H1 (cell line): Measurements from ENCODE around the gene UBASH3B. TPM values are rescaled to one million over a fixed set of nuclear protein-coding genes. Genes with fewer than 3 reads are reported as not detected.

Experiments
- CBX5 ChIP-seq: fragments of 300-800, 300-1000 bp; sonication (generic); IDR thresholded peaks from 2 replicates; pipeline ENCODE4 v1.7.1; 2016; ENCODE audit warnings: antibody characterized with exemption, low read length, low read depth
- CBX8 ChIP-seq: fragments of 300-800, 300-1000 bp; sonication (generic); IDR thresholded peaks from 2 replicates; pipeline ENCODE4 v1.7.1; 2016; ENCODE audit warnings: low read depth, low read length, borderline replicate concordance
- CHD7 ChIP-seq: fragments of 300-600 bp; sonication (generic); IDR thresholded peaks from 2 replicates; pipeline ENCODE4 v1.7.1; 2012; ENCODE audit warnings: low read length, moderate library complexity, mild to moderate bottlenecking, inconsistent platforms; ENCODE audit not compliant: insufficient replicate concordance
- GABPA ChIP-seq: IDR thresholded peaks from 2 replicates; pipeline ENCODE4 v1.6.1; 2011; ENCODE audit warnings: mild to moderate bottlenecking, low read length, moderate library complexity, borderline replicate concordance; ENCODE audit not compliant: insufficient read depth
- RXRA ChIP-seq: IDR thresholded peaks from 2 replicates; pipeline ENCODE4 v1.6.1; 2011; ENCODE audit warnings: low read depth, mild to moderate bottlenecking, low read length, moderate library complexity; ENCODE audit not compliant: insufficient read depth
- SAP30 ChIP-seq: fragments of 300-600 bp; sonication (generic); IDR thresholded peaks from 2 replicates; pipeline ENCODE4 v1.7.1; 2012; ENCODE audit warnings: low read length, moderate library complexity, mild to moderate bottlenecking, inconsistent platforms; ENCODE audit not compliant: insufficient read depth, insufficient replicate concordance
- TAF1 ChIP-seq: IDR thresholded peaks from 2 replicates; pipeline ENCODE4 v1.6.1; 2011; ENCODE audit warnings: mild to moderate bottlenecking, low read depth, low read length
- TBP ChIP-seq: IDR thresholded peaks from 2 replicates; pipeline ENCODE4 v1.6.1; 2011; ENCODE audit warnings: low read depth, low read length, improper control_type of control experiment
- ZNF274 ChIP-seq: IDR thresholded peaks from 2 replicates; pipeline ENCODE4 v1.7.0; 2012; ENCODE audit warnings: low read length, borderline replicate concordance; ENCODE audit errors: extremely low read depth
- polyA plus RNA-seq, 7 experiments: library from polyadenylated mRNA; depleted of rRNA in 3 of 7; stranded (reverse) in 5 of 7; unstranded in 2 of 7; fragments of >200 nt in 5 of 7; fragments of 200-250 nt in 2 of 7; gene quantifications; 1 replicate in 5 of 7; 2 replicates in 1 of 7; 4 replicates in 1 of 7; pipeline versions ENCODE4 v1.2.1 to v1.2.3, GENCODE V29; 2011 to 2013; ENCODE audit warnings: missing spikeins in 2 of 7, mixed read lengths in 2 of 7
- total RNA-seq: library from RNA; stranded (reverse); fragmentation: NEBNext Ultra II Directional; extraction: Animal tissue kit (Norgen Biotek cat#: 25700); gene quantifications from 2 replicates; pipeline ENCODE4 v1.2.1, GENCODE V29; 2021

UBASH3B gene
- total and polyA plus RNA-seq, 2 of the 8 experiments (the other 6 are each of a cell fraction or from before 2014, with no cell fraction given): 7.5 to 9.5 TPM

- no peak for TF ChIP-seq CHD7
- no peak for TF ChIP-seq TBP
- TF ChIP-seq SAP30: no peak
- no peak for TF ChIP-seq CBX5
- no peak for TF ChIP-seq GABPA
- TF ChIP-seq CBX8: no peak
- no peak for TF ChIP-seq ZNF274
- TF ChIP-seq TAF1: no peak
- no peak for TF ChIP-seq RXRA
These were observed 36.1 kb downstream of the UBASH3B start (continued) for GRCh38 chr11:122691549-122692150.
